Measurements from ENCODE around the gene MCU. TPM values are rescaled to one million over a fixed set of nuclear protein-coding genes. Genes with fewer than 3 reads are reported as not detected.
A peak's percentile ranks its signal among the peaks of the same experiment; 100 is the strongest.
"Not testable (repeated sequence)": the region's sequence is repeated elsewhere in the genome, so short reads cannot be mapped to it uniquely, and the experiment has no call there.

The MCU gene, protein sequence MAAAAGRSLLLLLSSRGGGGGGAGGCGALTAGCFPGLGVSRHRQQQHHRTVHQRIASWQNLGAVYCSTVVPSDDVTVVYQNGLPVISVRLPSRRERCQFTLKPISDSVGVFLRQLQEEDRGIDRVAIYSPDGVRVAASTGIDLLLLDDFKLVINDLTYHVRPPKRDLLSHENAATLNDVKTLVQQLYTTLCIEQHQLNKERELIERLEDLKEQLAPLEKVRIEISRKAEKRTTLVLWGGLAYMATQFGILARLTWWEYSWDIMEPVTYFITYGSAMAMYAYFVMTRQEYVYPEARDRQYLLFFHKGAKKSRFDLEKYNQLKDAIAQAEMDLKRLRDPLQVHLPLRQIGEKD
- total RNA-seq: 10 to 100 TPM in 1 of 3 donors, 1 to 10 TPM in 2; 9.2 to 10.9 (median 9.7) TPM

GRCh38 chr10:72691863-72692743 lies at the start of gene MCU:
Gene MCU (plus strand): TSS chr10:72692143. CDS start chr10:72692152, 9 bp downstream.
- H3K4me1 Mint-ChIP-seq (ENCODE audit: low read depth): peaks cover 25% of the 10 kb centered on the region
- H3K36me3 Mint-ChIP-seq (ENCODE audit: insufficient read depth): no peaks in the 10 kb centered on the region
- ATAC-seq (peak; percentile 98), DNase-seq (peak; percentile 90)
- H3K27me3 Mint-ChIP-seq (ENCODE audit: low read depth): no peaks in the 10 kb centered on the region
- peak within 1 kb of the TSS; percentile 88 for H3K4me3 Mint-ChIP-seq
- H3K9me3 Mint-ChIP-seq: no peaks in the 10 kb centered on the region

DNA sequence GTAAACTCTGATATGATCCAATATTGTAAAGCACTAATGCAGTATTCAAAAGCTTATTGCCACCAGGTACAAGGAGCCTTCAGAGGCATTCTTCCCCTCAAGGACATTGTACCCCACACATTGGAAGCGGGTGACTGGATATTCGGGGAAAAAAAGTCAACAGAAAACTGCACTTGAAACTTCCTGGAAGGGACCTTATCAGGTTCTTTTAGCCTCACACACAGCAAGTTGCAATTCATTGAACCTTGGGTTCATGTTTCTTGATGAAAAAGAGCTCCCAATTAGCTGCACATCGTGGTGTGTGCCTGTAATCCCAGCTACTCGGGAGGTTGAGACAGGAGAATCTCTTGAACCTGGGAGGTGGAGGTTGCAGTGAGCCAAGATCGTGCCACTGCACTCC lies 49.6 kb upstream of the MCU start:
- DNase-seq (no peak), ATAC-seq (no peak)
- H3K4me1 Mint-ChIP-seq (ENCODE audit: low read depth): peaks cover under 1% of the 10 kb centered on the region
- no peaks in the 10 kb centered on the region for H3K36me3 Mint-ChIP-seq (ENCODE audit: insufficient read depth)
- H3K27me3 Mint-ChIP-seq (ENCODE audit: low read depth): peaks cover 2% of the 10 kb centered on the region
- no peaks in the 10 kb centered on the region for H3K9me3 Mint-ChIP-seq
- no peak overlapping the region for H3K4me3 Mint-ChIP-seq

DNA sequence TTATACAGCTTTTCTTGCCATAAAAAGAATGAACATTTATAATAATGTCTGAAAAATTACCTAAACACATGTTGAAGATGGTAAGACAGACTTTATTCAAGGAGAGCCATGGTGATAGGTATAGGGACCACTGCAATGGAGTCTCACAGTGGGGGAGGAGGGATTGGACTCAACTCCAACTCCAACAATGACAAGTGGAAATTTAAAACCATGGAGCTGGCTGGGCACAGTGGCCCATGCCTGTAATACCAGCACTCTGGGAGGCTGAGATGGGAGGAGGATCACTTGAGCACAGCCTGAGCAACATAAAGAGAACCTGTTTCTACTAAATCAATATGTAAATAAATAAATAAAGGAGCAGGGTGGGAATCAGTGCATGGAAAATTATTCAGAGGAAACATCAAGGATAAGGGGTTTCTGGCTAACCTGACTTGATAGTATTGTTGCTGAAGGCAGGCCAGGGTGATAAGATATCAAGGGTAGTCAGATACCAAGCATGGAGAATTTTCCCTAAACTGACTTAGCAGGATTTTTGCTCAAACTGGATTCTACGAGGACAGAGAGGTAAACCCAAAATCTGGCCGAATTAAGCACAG lies 46.6 kb upstream of the MCU start:
- H3K27me3 Mint-ChIP-seq (ENCODE audit: low read depth): no peaks in the 10 kb centered on the region
- H3K36me3 Mint-ChIP-seq (ENCODE audit: insufficient read depth): no peaks in the 10 kb centered on the region
- no peaks in the 10 kb centered on the region for H3K4me1 Mint-ChIP-seq (ENCODE audit: low read depth)
- DNase-seq: no peak
- no peak for ATAC-seq
- H3K9me3 Mint-ChIP-seq: no peaks in the 10 kb centered on the region
- H3K4me3 Mint-ChIP-seq: no peak overlapping the region

DNA sequence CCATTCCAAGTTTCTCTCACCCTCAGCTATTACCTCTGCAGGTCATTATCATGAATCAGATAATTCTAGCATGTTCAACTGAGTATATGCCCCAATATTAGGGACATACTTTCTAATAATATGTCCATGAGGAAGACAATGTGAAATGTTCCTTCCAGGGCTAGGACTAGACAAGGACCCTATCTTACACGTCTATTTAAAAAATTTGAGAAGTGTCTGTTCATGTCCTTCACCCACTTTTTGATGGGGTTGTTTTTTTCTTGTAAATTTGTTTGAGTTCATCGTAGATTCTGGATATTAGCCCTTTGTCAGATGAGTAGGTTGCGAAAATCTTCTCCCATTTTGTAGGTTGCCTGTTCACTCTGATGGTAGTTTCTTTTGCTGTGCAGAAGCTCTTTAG lies 45.0 kb upstream of the MCU start:
- H3K27me3 Mint-ChIP-seq (ENCODE audit: low read depth); H3K9me3 Mint-ChIP-seq; H3K4me1 Mint-ChIP-seq (ENCODE audit: low read depth); H3K36me3 Mint-ChIP-seq (ENCODE audit: insufficient read depth); H3K4me3 Mint-ChIP-seq; ATAC-seq; DNase-seq: not testable (repeated sequence)

- Mint-ChIP-seq H3K4me1 (ENCODE audit: low read depth) (no peaks in the 10 kb centered on the region), H3K27me3 (ENCODE audit: low read depth) (no peaks in the 10 kb centered on the region), H3K9me3 (no peaks in the 10 kb centered on the region), H3K36me3 (ENCODE audit: insufficient read depth) (no peaks in the 10 kb centered on the region), H3K4me3 (no peak overlapping the region)
- ATAC-seq: no peak
- DNase-seq: no peak
These were observed 43.6 kb upstream of the MCU start for GRCh38 chr10:72648301-72648700.

- Mint-ChIP-seq H3K27me3 (ENCODE audit: low read depth) (no peaks in the 10 kb centered on the region), H3K36me3 (ENCODE audit: insufficient read depth) (no peaks in the 10 kb centered on the region), H3K4me1 (ENCODE audit: low read depth) (no peaks in the 10 kb centered on the region), H3K9me3 (no peaks in the 10 kb centered on the region), H3K4me3 (no peak overlapping the region)
- ATAC-seq (no peak), DNase-seq (no peak)
These were observed 42.7 kb upstream of the MCU start for GRCh38 chr10:72649291-72649690.

- Mint-ChIP-seq H3K4me3 (no peak overlapping the region), H3K4me1 (ENCODE audit: low read depth) (no peaks in the 10 kb centered on the region), H3K9me3 (no peaks in the 10 kb centered on the region), H3K36me3 (ENCODE audit: insufficient read depth) (no peaks in the 10 kb centered on the region), H3K27me3 (ENCODE audit: low read depth) (no peaks in the 10 kb centered on the region)
- ATAC-seq (no peak), DNase-seq (no peak)
These were observed 38.4 kb upstream of the MCU start for GRCh38 chr10:72653383-72654096.

- no peaks in the 10 kb centered on the region for H3K36me3 Mint-ChIP-seq (ENCODE audit: insufficient read depth)
- no peaks in the 10 kb centered on the region for H3K9me3 Mint-ChIP-seq
- ATAC-seq (no peak), DNase-seq (no peak)
- H3K4me1 Mint-ChIP-seq (ENCODE audit: low read depth): no peaks in the 10 kb centered on the region
- H3K27me3 Mint-ChIP-seq (ENCODE audit: low read depth): no peaks in the 10 kb centered on the region
- H3K4me3 Mint-ChIP-seq: no peak overlapping the region
These were observed 37.2 kb upstream of the MCU start for GRCh38 chr10:72654720-72655119.

DNA sequence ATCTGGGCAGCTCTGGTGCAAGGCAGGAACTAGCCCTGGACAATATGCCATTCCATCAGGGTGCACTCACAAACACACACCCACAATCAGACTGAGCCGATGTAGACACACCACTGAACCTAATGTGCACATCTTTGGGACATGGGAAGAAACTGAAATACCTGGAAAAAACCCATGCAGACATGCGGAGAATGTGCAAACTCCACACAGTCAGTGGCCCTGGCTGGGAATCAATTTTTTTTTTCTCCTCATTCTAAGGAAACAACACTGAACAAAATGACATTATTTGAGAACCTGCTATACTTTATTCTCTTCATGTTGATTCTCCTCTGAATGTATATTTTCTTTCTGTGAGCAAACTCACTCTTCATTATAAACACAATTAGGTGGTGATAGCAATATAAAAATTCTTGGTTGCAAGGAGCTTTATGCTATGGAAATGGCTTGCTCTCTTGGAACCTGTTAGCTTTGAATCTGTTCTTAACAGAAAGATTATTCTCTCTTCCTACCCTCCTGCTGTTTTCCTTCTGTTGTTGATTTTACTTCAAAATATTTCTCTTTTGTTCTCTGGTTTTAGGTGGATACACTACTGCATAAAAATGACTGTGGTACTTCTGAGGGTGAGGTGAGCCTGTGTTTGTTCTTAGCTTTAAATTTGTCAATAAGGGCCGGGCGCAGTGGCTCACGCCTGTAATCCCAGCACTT lies 33.1 kb upstream of the MCU start:
- H3K9me3 Mint-ChIP-seq: no peaks in the 10 kb centered on the region
- no peak for ATAC-seq
- no peaks in the 10 kb centered on the region for H3K4me1 Mint-ChIP-seq (ENCODE audit: low read depth)
- H3K36me3 Mint-ChIP-seq (ENCODE audit: insufficient read depth): no peaks in the 10 kb centered on the region
- no peaks in the 10 kb centered on the region for H3K27me3 Mint-ChIP-seq (ENCODE audit: low read depth)
- H3K4me3 Mint-ChIP-seq: no peak overlapping the region
- no peak for DNase-seq

DNA sequence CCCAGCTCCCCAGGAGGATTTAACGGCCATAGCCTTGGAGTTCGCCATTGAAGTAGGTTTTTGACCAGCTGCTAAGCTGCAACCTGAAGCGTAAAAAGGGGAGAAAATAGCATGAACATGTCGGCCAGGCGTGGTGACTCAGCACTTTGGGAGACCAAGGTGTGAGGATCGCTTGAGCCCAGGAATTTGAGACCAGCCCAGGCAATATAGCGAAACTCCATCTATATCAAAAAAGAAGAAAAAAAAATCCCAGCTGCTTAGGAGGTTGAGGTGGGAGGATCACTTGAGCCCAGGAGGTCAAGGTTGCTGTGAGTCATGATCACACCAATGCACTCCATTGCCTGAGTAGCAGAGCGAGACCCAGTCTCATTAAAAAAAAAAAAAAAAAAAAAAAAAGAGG lies 32.2 kb upstream of the MCU start:
- Mint-ChIP-seq H3K27me3 (ENCODE audit: low read depth) (no peaks in the 10 kb centered on the region), H3K9me3 (no peaks in the 10 kb centered on the region), H3K4me1 (ENCODE audit: low read depth) (no peaks in the 10 kb centered on the region), H3K36me3 (ENCODE audit: insufficient read depth) (no peaks in the 10 kb centered on the region), H3K4me3 (no peak overlapping the region)
- DNase-seq (no peak), ATAC-seq (no peak)

DNA sequence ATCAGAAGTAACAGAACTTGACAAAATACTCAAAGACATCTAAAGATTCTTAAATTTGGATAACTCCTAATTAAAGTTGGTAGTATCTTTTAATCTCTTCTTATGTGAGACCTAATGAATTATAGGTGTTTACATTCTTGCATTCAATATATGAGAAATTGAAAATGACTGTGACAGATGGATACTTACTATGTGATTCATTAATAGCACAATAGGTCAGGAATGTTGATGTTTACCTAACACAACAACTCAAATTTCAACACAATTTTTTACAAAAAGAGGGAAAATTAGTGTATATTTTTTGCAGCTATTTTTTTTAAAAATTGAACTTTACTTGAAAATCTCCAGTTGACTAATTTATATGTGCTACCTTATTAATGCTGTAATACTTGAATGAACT lies 31.7 kb upstream of the MCU start:
- Mint-ChIP-seq H3K4me1 (ENCODE audit: low read depth) (no peaks in the 10 kb centered on the region), H3K36me3 (ENCODE audit: insufficient read depth) (no peaks in the 10 kb centered on the region), H3K27me3 (ENCODE audit: low read depth) (no peaks in the 10 kb centered on the region), H3K9me3 (no peaks in the 10 kb centered on the region), H3K4me3 (no peak overlapping the region)
- DNase-seq (no peak), ATAC-seq (no peak)

- Mint-ChIP-seq H3K27me3 (ENCODE audit: low read depth) (no peaks in the 10 kb centered on the region), H3K36me3 (ENCODE audit: insufficient read depth) (no peaks in the 10 kb centered on the region), H3K9me3 (no peaks in the 10 kb centered on the region), H3K4me3 (no peak overlapping the region), H3K4me1 (ENCODE audit: low read depth) (no peaks in the 10 kb centered on the region)
- ATAC-seq (no peak), DNase-seq (no peak)
These were observed 30.5 kb upstream of the MCU start for GRCh38 chr10:72661431-72661830.

DNA sequence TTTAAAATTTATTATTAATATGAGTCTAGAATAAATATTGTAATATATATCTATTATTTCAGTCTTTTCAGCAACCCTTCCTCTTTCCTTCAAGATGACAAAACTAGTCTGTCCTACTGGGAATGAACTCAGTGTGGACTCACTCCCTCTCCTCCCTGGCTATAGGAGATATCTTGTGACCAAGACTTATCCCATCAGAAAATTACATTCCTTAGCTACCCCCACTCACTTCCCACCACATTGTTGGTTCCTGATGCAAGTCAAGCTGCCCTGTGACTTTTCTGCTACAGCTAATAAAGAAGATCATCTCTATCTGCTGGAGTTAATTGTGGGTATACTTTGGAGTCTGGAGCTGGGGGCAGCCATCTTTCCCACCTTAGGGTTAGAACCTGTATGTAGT lies 28.0 kb upstream of the MCU start:
- no peak for DNase-seq
- H3K36me3 Mint-ChIP-seq (ENCODE audit: insufficient read depth): no peaks in the 10 kb centered on the region
- H3K27me3 Mint-ChIP-seq (ENCODE audit: low read depth): no peaks in the 10 kb centered on the region
- no peak for ATAC-seq
- no peaks in the 10 kb centered on the region for H3K4me1 Mint-ChIP-seq (ENCODE audit: low read depth)
- H3K9me3 Mint-ChIP-seq: no peaks in the 10 kb centered on the region
- H3K4me3 Mint-ChIP-seq: no peak overlapping the region

DNA sequence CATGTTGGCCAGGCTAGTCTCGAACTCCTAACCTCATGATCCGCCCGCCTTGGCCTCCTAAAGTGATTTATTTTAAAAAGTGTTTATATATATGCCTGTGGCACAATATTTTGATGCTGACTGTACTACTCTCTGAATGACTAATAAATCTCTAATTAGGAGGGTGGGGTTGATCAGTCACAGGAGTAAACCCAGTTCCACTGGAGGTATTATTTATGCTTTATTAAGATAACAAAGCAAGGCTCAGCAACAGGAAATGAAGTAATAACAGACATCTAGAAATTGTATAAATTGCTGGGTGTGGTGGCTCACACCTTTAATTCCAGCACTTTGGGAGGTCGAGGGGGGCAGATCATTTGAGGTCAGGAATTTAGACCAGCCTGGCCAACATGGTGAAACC lies 26.0 kb upstream of the MCU start:
- ATAC-seq (no peak), DNase-seq (no peak)
- Mint-ChIP-seq H3K4me1 (ENCODE audit: low read depth) (no peaks in the 10 kb centered on the region), H3K36me3 (ENCODE audit: insufficient read depth) (no peaks in the 10 kb centered on the region), H3K27me3 (ENCODE audit: low read depth) (no peaks in the 10 kb centered on the region), H3K4me3 (no peak overlapping the region), H3K9me3 (no peaks in the 10 kb centered on the region)

All from activated T-cell treated with anti-CD3 and anti-CD28 coated beads, Interleukin-2, amount 50 U/mL, for 4 hours (primary cell).